Measurements from ENCODE around the gene HOXC10.

DNA sequence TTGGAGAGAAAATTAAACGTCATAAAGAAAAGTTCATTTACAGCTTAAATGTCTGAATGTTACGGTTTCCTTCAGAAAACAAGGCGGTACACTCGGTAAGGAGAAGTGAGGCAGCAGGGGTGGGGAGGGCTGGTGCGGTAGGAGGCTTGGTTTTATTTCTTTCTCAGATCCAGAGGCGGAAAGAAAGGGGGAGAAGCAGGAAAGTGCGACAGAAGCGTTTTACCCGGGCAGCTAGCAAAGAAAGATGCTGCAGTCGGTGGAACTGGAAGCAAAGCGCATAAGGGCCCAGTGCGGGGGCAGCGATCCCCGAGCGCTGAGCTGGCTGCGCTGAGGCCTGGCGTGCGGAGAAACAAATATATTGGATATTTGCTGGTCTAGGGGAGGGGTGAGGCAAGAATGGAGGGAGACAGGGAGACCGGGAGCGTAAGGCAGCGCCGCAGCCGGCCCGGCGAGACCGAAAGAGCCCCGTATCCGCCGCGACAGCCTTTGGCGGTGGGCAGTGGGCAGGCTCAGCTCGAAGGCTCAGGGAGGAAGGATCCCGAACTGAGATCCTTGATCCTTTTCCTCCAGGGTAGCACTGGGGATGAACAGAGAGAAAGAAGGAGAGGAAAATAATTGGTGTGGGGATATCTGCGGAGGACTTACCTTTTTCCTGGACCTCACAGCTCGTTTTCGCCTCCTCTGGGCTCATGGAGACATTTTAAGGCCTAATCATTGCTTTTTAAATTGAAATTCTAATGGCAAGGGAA lies 18.4 kb upstream of the HOXC10 start:
- TF ChIP-seq, protein P1, sequence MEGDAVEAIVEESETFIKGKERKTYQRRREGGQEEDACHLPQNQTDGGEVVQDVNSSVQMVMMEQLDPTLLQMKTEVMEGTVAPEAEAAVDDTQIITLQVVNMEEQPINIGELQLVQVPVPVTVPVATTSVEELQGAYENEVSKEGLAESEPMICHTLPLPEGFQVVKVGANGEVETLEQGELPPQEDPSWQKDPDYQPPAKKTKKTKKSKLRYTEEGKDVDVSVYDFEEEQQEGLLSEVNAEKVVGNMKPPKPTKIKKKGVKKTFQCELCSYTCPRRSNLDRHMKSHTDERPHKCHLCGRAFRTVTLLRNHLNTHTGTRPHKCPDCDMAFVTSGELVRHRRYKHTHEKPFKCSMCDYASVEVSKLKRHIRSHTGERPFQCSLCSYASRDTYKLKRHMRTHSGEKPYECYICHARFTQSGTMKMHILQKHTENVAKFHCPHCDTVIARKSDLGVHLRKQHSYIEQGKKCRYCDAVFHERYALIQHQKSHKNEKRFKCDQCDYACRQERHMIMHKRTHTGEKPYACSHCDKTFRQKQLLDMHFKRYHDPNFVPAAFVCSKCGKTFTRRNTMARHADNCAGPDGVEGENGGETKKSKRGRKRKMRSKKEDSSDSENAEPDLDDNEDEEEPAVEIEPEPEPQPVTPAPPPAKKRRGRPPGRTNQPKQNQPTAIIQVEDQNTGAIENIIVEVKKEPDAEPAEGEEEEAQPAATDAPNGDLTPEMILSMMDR (IDR thresholded peaks at IDR 0.05), result no peak
- no peak for TF ChIP-seq POLR2AphosphoS5 (IDR thresholded peaks at IDR 0.05)
